GM12891 (cell line): ENCODE measurements around the gene HK1.

Experiments used
- DNase-seq: peaks from one replicate; pipeline ENCODE4 v3.0.0; 2011; ENCODE audit warnings: low spot score; ENCODE audit not compliant: insufficient read length
- FAIRE-seq: peaks from 2 replicates; lab custom pipeline; 2011; peaks lifted over from hg19 to GRCh38; lab: Jason Lieb, UNC
- PAX5 ChIP-seq: IDR thresholded peaks from 2 replicates; pipeline ENCODE4 v1.6.1; 2011; ENCODE audit warnings: low read length, moderate library complexity, mild to moderate bottlenecking; ENCODE audit not compliant: insufficient read depth, severe bottlenecking
- POLR2A ChIP-seq: IDR thresholded peaks from 2 replicates; pipeline ENCODE4 v1.6.1; 2011; ENCODE audit warnings: low read depth, low read length, control low read depth
- POLR2AphosphoS5 ChIP-seq: IDR thresholded peaks from 2 replicates; pipeline ENCODE4 v1.6.1; 2011; ENCODE audit warnings: low read depth, low read length, control low read depth
- POU2F2 ChIP-seq: IDR thresholded peaks from 2 replicates; pipeline ENCODE4 v1.6.1; 2011; ENCODE audit warnings: low read depth, mild to moderate bottlenecking, control low read depth, low read length, moderate library complexity
- SPI1 ChIP-seq: IDR thresholded peaks from 2 replicates; pipeline ENCODE4 v1.6.1; 2011; ENCODE audit warnings: low read depth, low read length, control low read depth
- TAF1 ChIP-seq: IDR thresholded peaks from 2 replicates; pipeline ENCODE4 v1.6.1; 2011; ENCODE audit warnings: low read depth, low read length, control low read depth

Gene HK1

DNA sequence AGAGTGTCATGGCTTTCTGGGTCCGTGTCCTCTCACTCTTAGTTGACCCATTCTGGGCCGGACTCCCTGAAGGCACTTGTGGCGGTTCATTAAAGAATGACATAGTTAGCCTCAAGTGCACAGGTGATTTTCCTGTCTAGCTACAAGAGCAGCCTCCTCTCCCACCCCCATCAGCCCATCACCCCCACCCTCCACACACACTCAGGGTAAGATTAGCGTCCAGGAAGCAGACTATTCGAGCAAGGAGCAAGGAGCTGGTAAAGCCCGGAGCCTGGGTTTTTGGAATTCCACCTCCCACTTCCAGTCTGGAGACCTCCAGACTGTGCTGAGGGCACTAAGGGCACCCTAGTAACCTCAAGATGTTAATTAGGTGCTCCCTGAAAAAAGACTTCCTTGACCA lies 98.9 kb downstream of the HK1 start:
- FAIRE-seq (no peak), DNase-seq (no peak)
- no peak for TF ChIP-seq POU2F2
- no peak for TF ChIP-seq POLR2A
- no peak for TF ChIP-seq PAX5
- no peak for TF ChIP-seq SPI1
- TF ChIP-seq POLR2AphosphoS5, result no peak
- TF ChIP-seq TAF1, result no peak

DNA sequence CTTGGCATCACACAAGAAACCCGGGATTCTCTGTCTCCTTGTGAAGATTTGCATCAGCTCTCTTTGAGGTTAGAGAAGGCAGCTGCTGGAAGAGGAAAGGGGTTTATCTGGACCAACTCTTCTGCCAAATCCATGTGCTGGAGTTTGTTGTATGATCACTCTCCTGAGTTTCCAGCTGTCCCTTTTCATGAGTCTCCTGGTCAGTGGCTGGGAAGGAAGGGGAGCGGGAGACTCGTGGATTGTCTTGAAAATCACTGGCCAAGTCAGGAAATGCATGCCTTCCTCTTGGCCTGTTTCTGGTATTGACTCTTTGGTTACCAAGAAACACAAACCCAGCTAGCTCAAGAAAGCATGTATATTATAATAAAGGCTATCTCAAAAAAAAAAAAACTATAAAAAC lies 99.6 kb downstream of the HK1 start:
- FAIRE-seq, result no peak
- no peak for DNase-seq
- TF ChIP-seq TAF1, result no peak
- TF ChIP-seq POU2F2, result no peak
- TF ChIP-seq PAX5, result no peak
- no peak for TF ChIP-seq POLR2AphosphoS5
- no peak for TF ChIP-seq POLR2A
- no peak for TF ChIP-seq SPI1

DNA sequence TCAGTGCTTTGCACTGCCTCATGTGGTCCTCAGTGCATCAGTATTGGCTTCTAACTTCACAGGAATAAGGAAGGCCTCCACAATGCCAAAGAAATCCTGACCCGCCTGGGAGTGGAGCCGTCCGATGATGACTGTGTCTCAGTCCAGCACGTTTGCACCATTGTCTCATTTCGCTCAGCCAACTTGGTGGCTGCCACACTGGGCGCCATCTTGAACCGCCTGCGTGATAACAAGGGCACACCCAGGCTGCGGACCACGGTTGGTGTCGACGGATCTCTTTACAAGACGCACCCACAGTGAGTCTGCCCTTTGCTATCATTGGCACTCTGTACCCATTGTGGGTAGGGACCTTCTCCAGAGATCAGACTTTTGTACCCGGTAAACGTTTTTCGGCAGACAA lies 101.5 kb downstream of the HK1 start:
- TF ChIP-seq PAX5 (no peak), POLR2AphosphoS5 (no peak), TAF1 (no peak), POU2F2 (no peak), POLR2A (no peak), SPI1 (no peak)
- no peak for FAIRE-seq
- DNase-seq, result no peak

DNA sequence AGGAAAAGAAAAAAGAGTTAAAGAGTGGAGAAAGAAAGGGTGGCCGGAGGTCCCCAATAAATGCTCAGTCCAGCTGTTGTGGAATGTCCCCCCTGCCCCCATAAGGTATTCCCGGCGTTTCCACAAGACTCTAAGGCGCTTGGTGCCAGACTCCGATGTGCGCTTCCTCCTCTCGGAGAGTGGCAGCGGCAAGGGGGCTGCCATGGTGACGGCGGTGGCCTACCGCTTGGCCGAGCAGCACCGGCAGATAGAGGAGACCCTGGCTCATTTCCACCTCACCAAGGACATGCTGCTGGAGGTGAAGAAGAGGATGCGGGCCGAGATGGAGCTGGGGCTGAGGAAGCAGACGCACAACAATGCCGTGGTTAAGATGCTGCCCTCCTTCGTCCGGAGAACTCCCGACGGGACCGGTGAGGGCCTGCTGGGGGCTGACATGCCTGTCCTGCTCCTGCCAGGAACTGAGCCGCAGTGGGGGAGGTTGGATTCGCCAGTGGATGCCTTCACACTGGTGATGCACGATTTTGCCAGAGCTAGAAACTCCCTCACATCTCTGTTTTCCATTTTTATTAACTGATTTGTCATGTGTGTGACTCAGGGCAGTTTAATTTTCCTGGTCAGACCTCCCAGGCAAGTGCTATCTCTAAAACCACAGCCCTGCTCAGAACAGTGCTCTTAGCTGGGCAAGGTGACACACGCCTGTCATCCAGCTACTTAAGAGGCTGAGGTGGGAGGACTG lies 104.3 kb downstream of the HK1 start:
- no peak for FAIRE-seq
- TF ChIP-seq TAF1, result no peak
- no peak for TF ChIP-seq POLR2A
- TF ChIP-seq POLR2AphosphoS5, result no peak
- TF ChIP-seq PAX5, result no peak
- TF ChIP-seq SPI1, result no peak
- no peak for TF ChIP-seq POU2F2
- DNase-seq, result no peak

DNA sequence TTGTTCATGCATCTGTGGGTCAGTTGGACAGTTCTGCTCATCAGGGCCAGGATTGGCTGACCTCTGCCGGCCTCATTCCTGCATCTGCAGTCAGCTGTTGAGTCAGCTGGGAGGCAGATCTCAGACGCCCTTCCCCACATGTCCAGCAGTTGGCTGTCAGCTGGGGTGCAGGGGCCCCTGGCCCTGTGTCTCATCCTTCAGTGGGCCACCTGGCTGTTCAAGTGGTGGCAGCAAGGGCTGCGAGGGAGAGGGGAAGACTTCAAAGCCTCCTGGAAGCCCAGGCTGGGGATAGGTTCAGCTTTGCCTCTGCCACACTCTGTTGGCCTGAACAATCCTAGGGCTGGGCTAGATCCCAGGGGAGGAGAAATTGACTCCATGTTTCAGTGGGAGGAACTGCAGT lies 105.3 kb downstream of the HK1 start:
- FAIRE-seq (no peak), DNase-seq (no peak)
- TF ChIP-seq POU2F2, result no peak
- no peak for TF ChIP-seq SPI1
- TF ChIP-seq TAF1, result no peak
- no peak for TF ChIP-seq PAX5
- no peak for TF ChIP-seq POLR2A

DNA sequence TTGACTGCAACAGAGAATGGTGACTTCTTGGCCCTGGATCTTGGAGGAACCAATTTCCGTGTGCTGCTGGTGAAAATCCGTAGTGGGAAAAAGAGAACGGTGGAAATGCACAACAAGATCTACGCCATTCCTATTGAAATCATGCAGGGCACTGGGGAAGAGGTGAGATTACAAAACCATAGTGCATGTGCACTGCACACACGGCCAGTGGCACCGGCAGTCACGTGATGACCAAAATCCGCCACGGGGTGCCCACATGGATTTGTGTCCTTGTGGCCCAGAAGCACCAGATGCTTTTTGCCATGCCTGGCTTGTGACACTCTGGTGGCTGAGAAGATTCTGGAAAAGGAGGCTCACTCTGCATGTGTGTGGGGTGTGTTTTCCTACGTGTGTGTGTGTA lies 106.0 kb downstream of the HK1 start:
- FAIRE-seq (no peak), DNase-seq (no peak)
- TF ChIP-seq POLR2A (no peak), SPI1 (no peak), POLR2AphosphoS5 (no peak), PAX5 (no peak), TAF1 (no peak), POU2F2 (no peak)

DNA sequence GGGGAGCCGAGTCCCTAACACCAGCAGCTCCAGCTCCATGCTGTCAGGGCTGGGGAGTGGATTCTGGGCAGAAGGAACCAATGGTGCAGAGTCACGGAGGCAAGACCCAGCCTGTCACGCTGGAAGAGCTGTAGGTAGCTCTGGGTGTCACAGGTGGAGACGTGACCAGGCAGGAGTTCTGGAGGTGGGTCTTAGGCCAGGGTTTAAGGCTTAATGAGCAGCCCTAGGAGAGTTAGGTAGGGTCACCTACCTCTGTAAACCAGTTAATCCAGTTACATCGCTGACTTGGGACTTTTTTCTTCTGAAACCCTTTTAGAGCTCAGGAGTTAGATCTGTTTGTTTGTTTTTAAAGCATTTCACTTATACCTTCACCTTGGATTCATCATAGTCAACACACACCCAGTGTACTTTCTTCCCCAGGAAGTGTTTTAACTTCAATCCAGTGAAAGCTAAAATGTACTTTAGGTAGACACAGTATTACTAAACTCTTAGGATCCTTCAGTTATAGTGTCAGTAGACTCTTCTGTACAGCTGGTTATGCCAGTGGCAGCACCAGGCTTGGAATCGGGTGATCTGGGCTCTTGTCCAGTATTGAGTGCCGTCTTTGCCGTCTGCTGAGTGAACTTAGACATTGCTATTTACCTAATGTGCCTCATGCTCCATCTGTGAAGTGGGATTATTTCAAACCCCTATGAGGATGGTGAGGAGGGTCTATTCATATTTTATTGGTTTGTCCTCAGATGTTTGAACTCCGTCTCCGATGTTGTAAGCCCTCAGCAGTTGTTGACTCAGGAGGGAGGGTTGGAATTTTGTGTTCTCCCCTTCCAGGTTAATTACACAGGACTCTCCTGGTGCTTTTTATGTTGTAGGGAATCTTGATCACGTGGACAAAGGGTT lies 107.4 kb downstream of the HK1 start:
- FAIRE-seq (no peak), DNase-seq (no peak)
- TF ChIP-seq POLR2AphosphoS5, result no peak
- no peak for TF ChIP-seq PAX5
- no peak for TF ChIP-seq POU2F2
- no peak for TF ChIP-seq POLR2A
- no peak for TF ChIP-seq SPI1
- TF ChIP-seq TAF1, result no peak

DNA sequence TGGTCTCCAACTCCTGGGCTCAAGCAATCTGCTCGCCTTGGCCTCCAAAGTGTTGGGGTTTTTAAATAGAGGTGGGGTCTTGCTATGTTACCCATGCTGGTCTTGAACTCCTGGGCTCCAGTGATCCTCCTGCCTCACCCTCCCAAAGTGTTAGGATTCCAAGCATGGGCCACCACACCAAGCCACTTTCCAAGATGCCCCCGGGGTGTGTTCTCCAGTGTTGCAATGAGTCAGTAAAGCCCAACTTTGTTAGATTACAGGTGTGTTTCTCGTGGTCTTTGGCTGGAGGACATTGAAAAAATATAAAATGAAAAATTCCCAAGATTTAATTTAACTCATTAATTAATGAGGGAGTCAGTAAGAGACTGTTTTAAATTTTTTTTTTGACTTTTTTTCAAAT lies 109.2 kb downstream of the HK1 start:
- DNase-seq (no peak), FAIRE-seq (no peak)
- TF ChIP-seq POU2F2 (no peak), TAF1 (no peak), SPI1 (no peak), POLR2AphosphoS5 (no peak)

DNA sequence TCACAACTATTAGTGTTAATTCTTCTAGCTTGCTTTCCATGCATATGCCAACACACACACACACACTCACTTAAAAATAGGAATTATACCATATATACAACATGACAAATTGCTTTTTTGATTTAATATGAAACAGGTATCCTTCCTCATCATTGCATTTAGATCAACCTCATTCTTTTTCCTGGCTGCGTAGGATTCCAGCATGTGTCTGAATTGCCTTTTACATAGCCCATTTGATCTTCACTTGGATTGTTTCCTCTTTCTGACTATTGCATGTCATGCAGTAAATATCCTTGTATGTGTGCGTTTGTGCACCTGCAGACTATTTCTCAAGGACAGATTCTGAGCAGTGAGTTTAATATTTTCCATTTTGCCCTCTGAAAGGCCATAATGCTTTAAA lies 110.2 kb downstream of the HK1 start:
- TF ChIP-seq TAF1 (no peak), POLR2AphosphoS5 (no peak), SPI1 (no peak), POU2F2 (no peak), PAX5 (no peak)
- FAIRE-seq, result no peak
- no peak for DNase-seq
